SK-N-MC (cell line): ENCODE data around the gene PPFIA3.
"Not testable (repeated sequence)": the region's sequence is repeated elsewhere in the genome, so short reads cannot be mapped to it uniquely, and the experiment has no call there.

Source experiments
- DNase-seq: peaks from one replicate; pipeline ENCODE4 v3.0.0-alpha.2; 2011; ENCODE audit warnings: low read depth, low spot score
- H3K27ac ChIP-seq: fragments of 200-600 bp; sonication (generic); 2 replicates; pipeline ENCODE4 v1.5.1; 2016; ENCODE audit warnings: mixed run types
- H3K36me3 ChIP-seq: fragments of 200-600 bp; sonication (generic); 2 replicates; pipeline ENCODE4 v1.6.1; 2017; ENCODE audit warnings: antibody characterized with exemption, low read length, mixed read lengths; ENCODE audit not compliant: insufficient read depth
- H3K4me3 ChIP-seq: fragments of 200-600 bp; sonication (generic); 2 replicates; pipeline ENCODE4 v1.5.1; 2016
- H3K9ac ChIP-seq: fragments of 200-600 bp; sonication (generic); 2 replicates; pipeline ENCODE4 v1.8.0; 2017; ENCODE audit warnings: mixed run types, mixed read lengths; ENCODE audit not compliant: insufficient read length
- H3K9me3 ChIP-seq: fragments of 200-600 bp; sonication (generic); 2 replicates; pipeline ENCODE4 v1.6.1; 2017; ENCODE audit warnings: low read depth, mild to moderate bottlenecking, antibody characterized with exemption, low read length, moderate library complexity, mixed read lengths
- EZH2 ChIP-seq: fragments of 200-600 bp; sonication (generic); IDR thresholded peaks from one replicate; pipeline ENCODE4 v1.6.1; 2017; ENCODE audit warnings: antibody characterized with exemption
- FOXP2 ChIP-seq: optimal IDR thresholded peaks from 2 replicates; pipeline ENCODE3; 2011; ENCODE audit warnings: mild to moderate bottlenecking, moderate library complexity; ENCODE audit not compliant: insufficient read depth; ENCODE audit errors: extremely low read length, control extremely low read depth
- POLR2AphosphoS5 ChIP-seq: IDR thresholded peaks from 2 replicates; pipeline ENCODE4 v1.6.1; 2012; ENCODE audit warnings: mild to moderate bottlenecking, low read depth, low read length, borderline replicate concordance

The PPFIA3 gene

DNA sequence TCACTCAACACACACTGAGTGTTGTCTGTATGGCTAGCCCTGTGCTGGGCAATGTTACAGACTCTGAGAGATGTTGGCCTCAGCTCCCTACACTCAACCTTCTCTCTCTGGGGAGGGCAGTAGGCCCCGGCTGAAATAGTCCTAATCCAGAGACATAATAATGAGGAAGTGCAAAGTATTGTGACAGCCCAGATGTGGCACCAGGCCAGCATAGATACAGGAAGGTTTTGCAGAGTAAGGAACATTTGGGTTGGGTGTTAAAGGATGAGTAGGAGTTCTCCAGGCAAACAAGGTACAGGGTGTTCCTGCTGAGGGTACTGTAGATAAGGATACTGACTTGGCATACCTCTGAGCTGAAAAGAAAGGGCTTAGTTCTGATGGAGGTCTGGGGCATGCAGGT lies 2.8 kb upstream of the PPFIA3 start:
- DNase-seq: no peak
- H3K27ac ChIP-seq: peak overlapping the region; percentile 98
- peaks cover 9% of the 10 kb centered on the region; the same call in 1 of the 2 replicates for H3K36me3 ChIP-seq
- TF ChIP-seq FOXP2 (no peak), EZH2 (no peak), POLR2AphosphoS5 (0 out of 2 replicates have a peak, but pooled peaks have one; percentile 12)
- no peaks in the 10 kb centered on the region for H3K9me3 ChIP-seq
- H3K4me3 ChIP-seq: peak overlapping the region; percentile 99
- H3K9ac ChIP-seq: no peak overlapping the region

DNA sequence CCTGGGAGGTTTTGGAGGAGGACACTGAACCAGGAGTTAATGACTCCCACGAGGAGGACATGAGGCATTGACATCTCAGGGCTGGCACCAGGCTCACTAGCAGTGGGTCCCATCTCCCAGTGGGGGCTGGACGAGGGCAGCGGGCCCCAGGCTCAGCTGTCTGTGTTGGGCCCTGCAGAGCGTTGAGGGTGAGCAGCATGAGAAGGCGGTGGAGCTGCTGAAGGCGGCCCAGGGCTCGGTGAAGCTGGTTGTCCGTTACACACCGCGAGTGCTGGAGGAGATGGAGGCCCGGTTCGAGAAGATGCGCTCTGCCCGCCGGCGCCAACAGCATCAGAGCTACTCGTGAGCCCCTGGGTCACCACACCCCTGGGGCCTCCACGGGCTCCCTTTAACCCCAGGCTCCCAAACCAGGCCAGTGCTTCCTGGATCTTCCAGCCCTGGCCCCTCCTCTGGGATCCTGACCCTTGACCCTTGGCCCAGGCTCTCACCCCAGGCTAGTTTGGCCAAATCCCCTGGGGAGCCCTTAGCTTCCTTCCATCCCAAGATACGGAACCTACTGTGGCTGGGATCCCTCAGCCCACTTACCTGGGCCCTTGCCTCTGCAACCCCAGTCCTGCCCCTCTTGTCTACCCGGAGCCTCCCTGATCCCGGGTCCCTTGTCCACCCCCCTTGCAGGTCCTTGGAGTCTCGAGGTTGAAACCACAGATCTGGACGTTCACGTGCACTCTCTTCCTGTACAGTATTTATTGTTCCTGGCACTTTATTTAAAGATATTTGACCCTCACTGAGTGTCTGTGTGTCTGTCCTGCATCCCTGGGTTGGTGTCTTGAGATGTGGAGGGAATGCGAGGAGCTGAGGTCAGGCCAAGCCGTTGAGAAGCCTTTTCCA lies 1.4 kb upstream of the PPFIA3 start:
- TF ChIP-seq FOXP2: no peak
- TF ChIP-seq POLR2AphosphoS5: no peak
- no peak for TF ChIP-seq EZH2
- peak overlapping the region; percentile 87 for H3K9ac ChIP-seq

DNA sequence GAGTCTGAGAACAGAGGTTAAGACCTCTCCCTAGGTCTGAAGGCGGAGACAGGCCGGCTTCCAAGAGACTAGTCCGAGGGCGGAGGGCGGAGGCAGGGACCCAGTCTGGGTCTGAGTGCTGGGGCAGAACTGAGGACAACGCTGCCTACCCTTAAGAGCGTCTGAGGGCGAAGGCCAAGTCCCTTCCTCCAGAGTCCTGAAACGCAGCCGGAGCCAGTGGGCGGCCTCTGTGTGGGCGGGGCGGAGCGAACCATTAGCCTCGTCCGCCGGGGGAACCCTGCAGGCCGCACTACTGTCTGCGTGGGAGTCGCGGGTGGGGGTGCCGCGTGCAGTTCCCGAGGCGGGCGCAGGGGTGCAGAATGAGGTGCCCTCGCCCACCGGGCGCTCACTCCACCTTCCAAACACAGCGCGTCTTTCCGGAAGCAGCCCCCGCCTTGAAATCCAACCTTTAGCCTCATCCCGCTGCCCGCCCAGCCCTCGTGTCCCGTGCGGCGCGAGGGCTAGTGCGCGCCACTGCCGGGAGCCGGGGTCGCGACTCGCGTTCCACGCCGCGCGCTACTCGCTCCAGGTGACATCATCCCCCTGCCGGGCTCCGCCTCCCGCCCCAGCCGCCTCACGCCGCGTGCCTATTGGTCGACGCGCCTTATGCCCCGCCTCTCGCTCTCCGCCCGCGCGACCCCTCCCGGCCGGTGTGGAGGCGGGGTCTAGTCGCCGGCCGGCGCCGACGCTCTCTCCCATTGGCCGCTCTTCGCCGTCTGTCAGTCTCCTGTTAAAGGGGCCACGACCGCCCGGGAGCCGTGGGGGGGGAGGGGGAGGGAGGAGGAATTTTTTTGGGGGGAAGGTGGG lies 556 bp upstream of the PPFIA3 start, which contains the start of gene C19orf73:
C19orf73 (minus strand) TSS at position 579 of the 846 bp plus-strand sequence; CDS start at position 458, 121 bp downstream.
- peak within 1 kb of the TSS; percentile 82 for H3K4me3 ChIP-seq
- H3K9me3 ChIP-seq: no peaks in the 10 kb centered on the region
- no peak for DNase-seq
- peaks cover 9% of the 10 kb centered on the region; the same call in 1 of the 2 replicates for H3K36me3 ChIP-seq
- peak within 1 kb of the TSS; percentile 83 for H3K27ac ChIP-seq
- peak within 1 kb of the TSS; percentile 89 for H3K9ac ChIP-seq
- TF ChIP-seq POLR2AphosphoS5 (peak; percentile 86; the same call in 1 of the 2 replicates), EZH2 (no peak), FOXP2 (peak; percentile 88)

More for the DNA sequence above, 1.4 kb upstream of the PPFIA3 start:
- Histone ChIP-seq H3K36me3 (peaks cover 9% of the 10 kb centered on the region; the same call in 1 of the 2 replicates), H3K27ac (peak overlapping the region; percentile 83), H3K9me3 (no peaks in the 10 kb centered on the region), H3K4me3 (peak overlapping the region; percentile 82)
- DNase-seq: no peak

DNA sequence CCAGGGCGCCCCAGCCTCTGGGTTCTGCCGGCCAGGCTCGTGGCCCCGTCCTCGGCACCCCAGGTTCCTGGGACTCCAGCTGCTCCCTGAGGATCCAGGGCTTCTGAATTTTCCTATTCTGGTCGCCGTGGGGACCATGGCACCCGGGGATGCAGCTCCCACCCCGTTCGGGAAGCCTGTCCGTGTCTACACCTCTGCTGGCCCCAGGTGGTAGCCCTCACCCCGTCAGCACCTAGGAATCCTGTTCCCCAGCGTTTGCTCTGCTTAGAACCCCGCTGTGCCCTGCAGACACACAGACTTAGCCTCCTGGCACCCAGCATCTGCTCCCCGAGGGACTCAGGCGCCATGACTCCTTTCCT lies 960 bp downstream of the PPFIA3 start:
- Histone ChIP-seq H3K4me3 (peak overlapping the region; percentile 82), H3K36me3 (peaks cover 9% of the 10 kb centered on the region; the same call in 1 of the 2 replicates), H3K9ac (peak overlapping the region; percentile 89), H3K27ac (no peak overlapping the region; the same call in 1 of the 2 replicates), H3K9me3 (no peaks in the 10 kb centered on the region)
- TF ChIP-seq POLR2AphosphoS5 (no peak), EZH2 (no peak), FOXP2 (no peak)
- DNase-seq: no peak

DNA sequence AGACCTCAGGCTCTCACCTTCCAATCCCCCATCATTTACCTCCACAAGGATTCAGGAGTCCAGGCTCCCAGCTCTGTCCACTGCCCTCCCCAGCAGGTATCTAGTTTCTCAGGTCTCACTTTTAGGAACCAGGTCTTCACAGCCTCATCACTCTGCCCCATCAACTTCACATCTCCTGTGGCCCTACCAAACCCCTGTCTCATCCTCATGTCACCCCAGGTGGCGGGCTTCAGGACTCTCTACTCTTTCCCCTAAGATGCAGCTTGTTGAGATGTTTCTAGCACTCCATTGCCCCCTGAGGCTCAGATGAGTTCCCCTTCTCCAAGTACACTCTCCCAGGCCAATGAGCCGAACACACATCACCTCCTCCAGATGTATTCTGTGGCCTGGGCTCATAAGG lies 1.5 kb downstream of the PPFIA3 start:
- H3K9me3 ChIP-seq: no peaks in the 10 kb centered on the region
- peak overlapping the region; percentile 82 for H3K4me3 ChIP-seq
- no peak for DNase-seq
- no peak overlapping the region; the same call in 1 of the 2 replicates for H3K27ac ChIP-seq
- H3K36me3 ChIP-seq: peaks cover 9% of the 10 kb centered on the region; the same call in 1 of the 2 replicates
- TF ChIP-seq POLR2AphosphoS5 (no peak), FOXP2 (no peak), EZH2 (no peak)
- H3K9ac ChIP-seq: peak overlapping the region; percentile 89

DNA sequence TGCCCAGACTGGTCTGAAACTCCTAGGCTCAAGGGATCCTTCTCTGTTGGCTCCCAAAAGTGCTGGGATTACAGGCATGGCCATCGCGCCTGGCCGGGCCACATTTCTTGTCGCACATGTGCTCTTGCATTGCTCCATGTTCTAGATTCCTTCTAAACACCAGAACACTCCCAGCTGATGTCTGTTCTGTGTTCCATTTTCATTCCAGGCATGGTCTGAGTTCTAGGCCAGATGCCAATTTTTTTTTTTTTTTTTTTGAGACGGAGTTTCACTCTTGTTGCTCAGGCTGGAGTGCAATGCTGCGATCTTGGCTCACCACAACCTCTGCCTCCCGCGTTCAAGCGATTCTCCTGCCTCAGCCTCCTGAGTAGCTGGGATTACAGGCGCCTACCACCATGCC lies 2.5 kb downstream of the PPFIA3 start:
- not testable (repeated sequence) for DNase-seq, H3K36me3 ChIP-seq, H3K9ac ChIP-seq, H3K9me3 ChIP-seq, H3K4me3 ChIP-seq
- peak overlapping the region; percentile 80 for H3K27ac ChIP-seq

DNA sequence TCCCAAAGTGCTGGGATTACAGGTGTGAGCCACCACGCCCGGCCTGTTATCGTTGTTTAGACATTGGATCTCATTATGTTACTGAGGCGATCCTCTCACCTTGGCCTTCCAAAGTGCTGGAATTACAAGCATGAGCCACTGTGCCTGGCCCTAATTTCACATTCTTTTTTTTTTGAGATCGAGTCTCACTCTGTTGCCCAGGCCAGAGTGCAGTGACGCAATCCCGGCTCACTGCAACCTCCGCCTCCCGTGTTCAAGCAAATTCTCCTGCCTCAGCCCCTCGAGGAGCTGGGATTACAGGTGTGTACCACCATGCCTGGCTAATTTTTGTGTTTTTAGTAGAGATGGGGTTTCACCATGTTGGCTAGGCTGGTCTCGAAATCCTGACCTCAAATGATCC lies 3.9 kb downstream of the PPFIA3 start:
- H3K9ac ChIP-seq, H3K9me3 ChIP-seq, H3K36me3 ChIP-seq, H3K4me3 ChIP-seq, DNase-seq: not testable (repeated sequence)
- 0 out of 2 replicates have a peak overlapping the region, but pooled peaks have one; percentile 1 for H3K27ac ChIP-seq

DNA sequence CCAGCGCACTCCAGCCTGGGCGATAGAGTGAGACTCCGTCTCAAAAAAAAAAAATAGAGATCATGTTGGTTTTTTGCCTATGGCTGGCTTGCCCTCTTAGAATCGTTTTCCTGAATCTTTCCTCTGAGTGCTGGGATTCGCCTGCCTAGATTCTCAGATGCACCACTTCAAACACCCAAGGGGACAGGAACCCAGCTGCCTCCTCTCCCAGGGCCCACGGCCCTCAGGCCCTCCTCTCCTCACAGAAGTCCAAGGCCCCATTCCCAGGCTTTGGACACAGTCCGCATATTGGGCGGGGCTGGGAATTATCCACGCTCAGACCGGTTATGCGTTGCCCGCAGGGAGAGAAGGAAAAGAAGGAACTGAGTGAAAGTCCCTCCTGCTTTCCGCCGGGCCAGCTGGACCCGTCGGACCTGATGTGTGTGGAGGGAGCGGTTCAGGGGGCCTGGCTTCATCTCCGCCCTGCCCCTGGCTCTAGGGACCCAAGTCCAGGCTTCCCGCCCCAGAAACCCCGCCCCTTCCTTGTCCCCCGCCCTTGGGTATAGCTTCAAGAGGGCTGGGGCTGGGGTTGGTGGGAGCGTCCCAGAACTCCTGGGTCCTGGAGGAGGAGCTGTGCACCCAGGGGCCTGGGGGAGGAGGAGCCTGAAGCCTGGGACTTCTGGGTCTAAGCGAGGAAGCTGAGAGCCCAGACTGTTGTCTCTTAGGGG lies 5.8 kb downstream of the PPFIA3 start:
- H3K27ac ChIP-seq: peak overlapping the region; percentile 63
- H3K36me3 ChIP-seq: peaks cover 6% of the 10 kb centered on the region; the same call in 1 of the 2 replicates
- no peaks in the 10 kb centered on the region for H3K9me3 ChIP-seq
- DNase-seq: no peak
- TF ChIP-seq EZH2 (no peak), POLR2AphosphoS5 (no peak), FOXP2 (no peak)
- H3K9ac ChIP-seq: no peak overlapping the region
- no peak overlapping the region for H3K4me3 ChIP-seq
